GM21723 (cell line): ENCODE data around the gene GART.
"Not testable (repeated sequence)": the region's sequence is repeated elsewhere in the genome, so short reads cannot be mapped to it uniquely, and the experiment has no call there.

Experiments
- ATAC-seq: cut with Tn5 transposase; IDR thresholded peaks from one replicate; pipeline ENCODE4 v1.9.1; 2021; ENCODE audit warnings: mild to moderate bottlenecking, moderate library complexity; ENCODE audit not compliant: unreplicated experiment

GART gene

DNA sequence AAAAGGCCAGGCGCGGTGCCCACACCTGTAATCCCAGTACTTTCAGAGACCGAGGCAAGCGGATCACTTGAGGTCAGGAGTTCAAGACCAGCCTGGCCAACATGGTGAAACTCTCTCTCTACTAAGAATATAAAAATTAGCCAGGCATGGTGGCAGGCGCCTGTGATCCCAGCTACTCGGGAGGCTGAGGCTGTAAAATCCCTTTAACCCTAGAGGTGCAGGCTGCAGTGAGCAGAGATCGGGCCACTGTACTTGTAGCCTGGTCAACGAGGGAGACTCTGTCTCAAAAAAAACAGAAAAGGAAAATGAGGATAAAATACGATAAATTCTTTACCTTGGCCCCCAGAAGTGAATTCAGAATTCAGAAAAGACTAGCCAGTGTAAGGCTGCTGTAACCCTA, 63.7 kb downstream of the GART start:
- no peak for ATAC-seq

DNA sequence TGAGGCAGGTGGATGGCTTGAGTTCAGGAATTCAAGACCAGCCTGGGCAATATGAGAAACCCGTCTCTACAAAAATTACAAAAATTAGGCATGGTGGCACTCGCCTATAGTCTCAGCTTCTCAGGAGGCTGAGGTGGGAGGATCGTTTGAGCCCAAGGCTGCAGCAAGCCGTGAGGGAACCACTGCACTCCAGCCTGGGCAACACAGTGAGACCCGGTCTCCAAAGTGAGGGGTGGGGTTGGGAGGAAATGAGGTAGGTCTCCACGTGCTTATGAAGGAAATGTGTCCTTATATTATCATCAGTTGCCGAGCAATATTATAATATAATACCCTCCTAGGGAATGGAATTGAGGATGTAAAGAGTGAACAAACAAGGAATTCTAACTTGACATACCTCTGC, 64.9 kb downstream of the GART start:
- ATAC-seq: no peak

DNA sequence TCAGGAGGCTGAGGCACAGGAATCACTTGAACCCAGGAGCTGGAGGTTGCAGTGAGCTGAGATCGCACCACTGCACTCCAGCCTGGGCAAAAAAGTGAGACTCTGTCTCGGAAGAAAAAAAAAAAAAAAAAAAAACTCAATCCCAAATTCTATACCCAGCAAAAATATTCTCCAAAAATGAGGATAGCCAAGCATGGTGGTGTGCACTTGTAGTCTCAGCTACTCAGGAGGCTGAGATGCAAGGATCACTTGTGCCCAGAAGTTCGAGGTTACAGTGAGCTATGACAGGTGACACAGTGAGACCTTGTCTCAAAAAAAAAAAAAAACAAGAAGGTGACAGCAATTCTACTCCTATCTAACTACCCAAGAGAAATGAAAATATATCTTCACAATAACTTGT, 68.6 kb downstream of the GART start:
- ATAC-seq: no peak

DNA sequence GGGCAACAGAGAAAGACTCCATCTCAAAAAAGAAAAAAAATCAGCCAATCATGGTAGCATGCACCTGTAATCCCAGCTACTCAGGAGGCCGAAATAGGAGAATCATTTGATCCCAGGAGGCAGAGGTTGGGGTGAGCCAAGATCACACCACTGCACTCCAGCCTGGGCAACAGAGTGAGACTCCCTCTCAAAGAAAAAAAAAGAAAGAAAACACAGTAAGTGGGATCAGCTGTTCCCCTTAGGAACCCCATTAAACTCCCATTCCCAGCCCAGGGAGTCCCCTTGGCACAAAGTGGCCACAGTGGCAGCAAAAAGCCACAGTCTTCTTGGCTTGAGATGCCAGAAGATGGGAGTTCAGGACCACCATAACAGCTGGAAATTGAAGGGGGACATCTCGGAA, 71.2 kb downstream of the GART start:
- no peak for ATAC-seq

DNA sequence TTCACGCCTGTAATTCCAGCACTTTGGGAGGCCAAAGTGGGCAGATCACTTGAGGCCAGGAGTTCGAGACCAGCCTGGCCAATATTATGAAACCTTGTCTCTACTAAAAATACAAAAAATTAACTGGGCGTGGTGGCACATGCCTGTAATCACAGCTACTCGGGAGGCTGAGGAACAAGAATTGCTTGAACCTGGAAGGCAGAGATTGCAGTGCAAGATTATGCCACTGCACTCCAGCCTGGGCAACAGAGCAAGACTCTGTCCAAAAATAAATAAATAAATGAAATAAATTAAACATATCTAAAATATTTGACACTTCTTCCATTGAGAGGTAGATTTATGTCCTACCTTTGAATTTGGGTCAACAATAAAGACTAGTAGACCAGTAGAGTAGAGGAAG, 72.7 kb downstream of the GART start:
- ATAC-seq: not testable (repeated sequence)

DNA sequence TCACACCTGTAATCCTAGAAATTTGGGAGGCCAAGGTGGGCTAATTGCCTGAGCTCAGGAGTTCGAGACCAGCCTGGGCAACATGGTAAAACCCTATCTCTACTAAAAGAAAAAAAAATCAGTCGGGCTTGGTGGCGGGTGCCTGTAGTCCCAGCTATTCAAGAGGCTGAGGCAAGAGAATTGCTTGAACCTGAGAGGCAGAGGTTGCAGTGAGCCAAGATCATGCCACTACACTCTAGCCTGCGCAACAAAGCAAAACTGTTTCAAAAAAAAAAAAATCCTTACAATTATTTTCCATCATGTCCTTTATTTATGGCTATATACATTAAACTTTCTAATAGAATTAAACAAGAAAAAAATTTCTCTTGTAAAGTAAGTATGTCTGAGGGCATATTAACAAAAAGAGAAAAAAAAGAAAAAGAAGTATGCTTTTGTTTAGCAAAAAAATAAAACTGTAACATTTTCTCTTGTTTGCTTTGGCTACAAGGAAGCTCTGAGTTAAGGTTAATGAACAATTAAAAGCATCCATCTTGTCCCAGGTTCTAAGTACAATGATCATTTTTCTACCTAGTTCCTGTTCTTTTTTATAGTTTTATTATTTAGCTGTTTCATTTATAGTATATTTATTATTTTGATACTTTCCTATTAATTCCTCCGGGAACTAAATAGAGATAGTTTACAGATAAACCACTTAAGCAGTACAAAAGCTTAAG, 80.2 kb downstream of the GART start:
- no peak for ATAC-seq

DNA sequence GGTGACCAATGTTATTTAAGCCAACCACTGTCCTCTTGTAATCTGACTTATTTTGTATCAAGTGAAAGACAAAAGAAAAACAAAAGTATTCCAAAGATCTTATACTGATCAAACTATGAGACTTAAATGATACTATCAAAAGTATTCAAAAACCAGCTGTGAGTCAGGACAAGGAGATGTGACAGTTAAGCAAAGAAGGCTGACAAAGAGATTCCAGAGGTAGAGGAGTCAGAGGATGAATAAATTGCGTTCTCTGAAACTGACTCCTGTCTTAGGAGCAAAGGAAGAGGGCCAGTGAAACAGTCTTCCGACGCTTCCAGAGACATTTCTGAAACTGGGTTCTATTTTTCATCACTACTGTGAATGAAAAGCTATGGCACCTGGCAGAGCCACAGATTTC, 83.1 kb downstream of the GART start:
- no peak for ATAC-seq

DNA sequence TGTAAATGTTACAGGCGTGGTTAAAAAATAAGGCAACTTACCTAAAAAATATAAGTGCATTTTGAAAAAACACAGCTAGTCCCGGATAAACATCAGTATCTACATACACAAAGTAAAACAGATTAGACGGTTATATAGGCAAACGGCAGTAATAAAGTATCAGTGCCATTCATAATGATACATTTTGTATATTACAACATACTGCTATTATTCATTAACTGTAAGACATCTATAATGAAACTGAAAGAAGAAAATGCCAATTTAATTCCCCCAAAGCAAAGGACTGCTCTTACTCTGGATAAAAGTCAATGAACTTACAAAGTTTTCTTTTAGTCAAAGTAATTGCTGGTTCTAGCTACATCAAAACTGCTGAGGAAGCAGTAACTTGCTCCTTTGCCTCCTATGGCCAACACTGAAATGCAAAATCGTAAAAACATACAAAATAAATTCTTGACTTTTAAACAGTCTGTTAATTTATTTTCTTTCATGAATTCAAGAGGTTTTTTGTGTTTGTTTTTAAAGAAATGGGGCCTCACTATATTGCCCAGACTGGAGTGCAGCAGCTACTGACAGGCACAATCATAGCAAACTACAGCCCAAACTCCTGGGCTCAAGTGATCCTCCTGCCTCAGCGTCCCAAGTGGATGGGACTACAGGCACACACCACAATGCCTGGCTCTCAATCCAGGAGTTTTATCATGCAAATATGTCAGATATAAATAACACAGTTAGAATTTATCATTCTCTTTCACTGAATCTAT, 86.1 kb downstream of the GART start:
- no peak for ATAC-seq
